Activated T-cell treated with anti-CD3 and anti-CD28 coated beads, Interleukin-2, amount 50 U/mL, for 24 hours (primary cell): ENCODE measurements around the gene TMEM87B.

ENCODE experiments used
- DNase-seq: peaks from one replicate; pipeline ENCODE4 v3.0.0-alpha.2; 2020
- H3K27ac Mint-ChIP-seq: 2 replicates; pipeline ENCODE4 v1.8.0; 2020; ENCODE audit warnings: mild to moderate bottlenecking, mixed read lengths
- H3K27me3 Mint-ChIP-seq: 2 replicates; pipeline ENCODE4 v1.8.0; 2020; ENCODE audit warnings: mixed read lengths
- H3K36me3 Mint-ChIP-seq: 2 replicates; pipeline ENCODE4 v1.8.0; 2020; ENCODE audit warnings: low read depth, mixed read lengths
- H3K4me1 Mint-ChIP-seq: 2 replicates; pipeline ENCODE4 v1.8.0; 2020; ENCODE audit warnings: low read depth, mixed read lengths
- H3K4me3 Mint-ChIP-seq: 2 replicates; pipeline ENCODE4 v1.8.0; 2020; ENCODE audit warnings: mild to moderate bottlenecking, moderate library complexity, mixed read lengths
- H3K9me3 Mint-ChIP-seq: 2 replicates; pipeline ENCODE4 v1.8.0; 2020; ENCODE audit warnings: mixed read lengths

The TMEM87B gene

GRCh38 chr2:112163541-112163981 lies 108.5 kb downstream of the TMEM87B start:
- Mint-ChIP-seq H3K27me3 (no peaks in the 10 kb centered on the region), H3K27ac (no peak overlapping the region), H3K9me3 (no peaks in the 10 kb centered on the region), H3K4me3 (no peak overlapping the region), H3K4me1 (peaks cover 14% of the 10 kb centered on the region), H3K36me3 (no peaks in the 10 kb centered on the region)
- DNase-seq = no peak

- no peak overlapping the region for H3K27ac Mint-ChIP-seq
- no peak overlapping the region for H3K4me3 Mint-ChIP-seq
- no peak for DNase-seq
- H3K4me1 Mint-ChIP-seq = peaks cover 15% of the 10 kb centered on the region
- H3K36me3 Mint-ChIP-seq = no peaks in the 10 kb centered on the region
- H3K9me3 Mint-ChIP-seq = no peaks in the 10 kb centered on the region
- H3K27me3 Mint-ChIP-seq = no peaks in the 10 kb centered on the region
Observed at GRCh38 chr2:112164876-112165275, 109.8 kb downstream of the TMEM87B start.

- Mint-ChIP-seq H3K36me3 (no peaks in the 10 kb centered on the region), H3K9me3 (no peaks in the 10 kb centered on the region), H3K27ac (no peak overlapping the region), H3K27me3 (no peaks in the 10 kb centered on the region), H3K4me3 (no peak overlapping the region), H3K4me1 (peaks cover 14% of the 10 kb centered on the region)
- DNase-seq = no peak
Observed at GRCh38 chr2:112165296-112165695, 110.2 kb downstream of the TMEM87B start.

- Mint-ChIP-seq H3K4me3 (no peak overlapping the region), H3K9me3 (no peaks in the 10 kb centered on the region), H3K36me3 (no peaks in the 10 kb centered on the region), H3K27ac (peak overlapping the region; percentile 16), H3K27me3 (no peaks in the 10 kb centered on the region), H3K4me1 (peaks cover 12% of the 10 kb centered on the region)
- DNase-seq = peak; percentile 49
Observed at GRCh38 chr2:112166806-112167499, 111.9 kb downstream of the TMEM87B start.

GRCh38 chr2:112168422-112169124 lies 113.5 kb downstream of the TMEM87B start:
- Mint-ChIP-seq H3K36me3 (no peaks in the 10 kb centered on the region), H3K4me1 (peaks cover 19% of the 10 kb centered on the region), H3K27ac (no peak overlapping the region), H3K27me3 (no peaks in the 10 kb centered on the region), H3K9me3 (no peaks in the 10 kb centered on the region), H3K4me3 (no peak overlapping the region)
- DNase-seq = no peak
